ENCODE measurements around the gene FBXL15. TPM values are rescaled to one million over a fixed set of nuclear protein-coding genes. Genes with fewer than 3 reads are reported as not detected.

Gene FBXL15
- total and polyA plus RNA-seq, 2 donors (not counting 1 experiment from before 2014, with no cell fraction given), result 15.5 to 20.7 TPM

DNA sequence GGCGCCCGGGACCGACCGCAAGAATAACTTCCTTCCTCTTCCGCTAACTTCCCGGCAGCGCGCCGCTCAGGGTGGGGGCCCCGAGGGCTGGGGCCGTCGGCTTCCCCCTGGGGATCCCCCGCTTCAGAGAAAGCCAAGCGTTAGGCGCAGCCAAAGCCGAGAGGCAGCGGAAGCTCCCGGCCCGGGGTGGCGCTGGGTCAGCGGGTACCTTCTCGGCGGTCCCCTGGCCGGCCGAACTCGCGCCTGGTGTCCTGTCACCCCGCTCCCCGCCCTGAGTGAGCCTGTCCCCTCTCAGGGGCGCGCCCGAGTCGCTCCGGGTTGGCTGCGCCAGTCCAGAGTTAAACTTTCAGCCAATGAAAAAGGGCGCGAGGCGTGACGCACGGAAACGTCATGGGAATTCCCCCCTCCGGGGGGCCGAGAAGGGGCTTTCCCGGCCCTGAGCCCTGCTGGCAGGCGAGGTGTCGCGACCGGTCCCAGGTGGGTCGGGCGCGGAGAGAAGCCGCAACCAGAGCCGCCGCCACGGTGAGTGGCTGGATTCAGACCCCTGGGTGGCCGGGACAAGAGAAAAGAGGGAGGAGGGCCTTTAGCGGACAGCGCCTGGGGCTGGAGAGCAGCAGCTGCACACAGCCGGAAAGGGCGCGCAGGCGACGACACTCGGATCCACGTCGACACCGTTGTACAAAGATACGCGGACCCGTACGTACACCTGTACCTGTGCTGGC lies 26.4 kb upstream of the FBXL15 start:
- peak overlapping the region; percentile 86 to 100 (median 99) for H3K4me3 ChIP-seq (ENCODE audit: control extremely low read depth in 1 of 5, extremely low read depth in 1 of 5, insufficient read depth in 1 of 5, low read depth in 2 of 5, low read length in 4 of 5)
- peak; percentile 100 for DNase-seq
- peak overlapping the region; percentile 99 for H3K27ac Mint-ChIP-seq
- H3K9me3 ChIP-seq (ENCODE audit: control extremely low read depth in 1 of 3, control insufficient read depth in 2 of 3, insufficient read depth in 1 of 3, low read length in 2 of 3), result no peaks in the 10 kb centered on the region
- intact Hi-C loops (cut with micrococcal nuclease), result loop anchor here (1.0 to 2.0 kb wide), 8 partner anchors 27 to 189 kb away; partner anchors contain the start of genes GBF1 and SUFU
- peaks cover 41% of the 10 kb centered on the region for H3K79me2 ChIP-seq (ENCODE audit: control insufficient read depth, insufficient read depth, low read length)
- H3K4me3 Mint-ChIP-seq, result peak overlapping the region; percentile 95
- H3K9me3 Mint-ChIP-seq (ENCODE audit: insufficient read depth), result no peaks in the 10 kb centered on the region
- no peaks in the 10 kb centered on the region for H3K27me3 Mint-ChIP-seq
- peak; percentile 76 for ATAC-seq (ENCODE audit: low read depth)
- peaks cover 35 to 44% of the 10 kb centered on the region in 2 donors for H3K4me1 ChIP-seq (ENCODE audit: control insufficient read depth in 2 of 2, insufficient read depth in 2 of 2, low read length in 2 of 2)
- peak overlapping the region; percentile 96 for H3K9ac ChIP-seq (ENCODE audit: low read length)
- peaks cover 41% of the 10 kb centered on the region for H3K4me1 Mint-ChIP-seq
- TF ChIP-seq, protein P1, sequence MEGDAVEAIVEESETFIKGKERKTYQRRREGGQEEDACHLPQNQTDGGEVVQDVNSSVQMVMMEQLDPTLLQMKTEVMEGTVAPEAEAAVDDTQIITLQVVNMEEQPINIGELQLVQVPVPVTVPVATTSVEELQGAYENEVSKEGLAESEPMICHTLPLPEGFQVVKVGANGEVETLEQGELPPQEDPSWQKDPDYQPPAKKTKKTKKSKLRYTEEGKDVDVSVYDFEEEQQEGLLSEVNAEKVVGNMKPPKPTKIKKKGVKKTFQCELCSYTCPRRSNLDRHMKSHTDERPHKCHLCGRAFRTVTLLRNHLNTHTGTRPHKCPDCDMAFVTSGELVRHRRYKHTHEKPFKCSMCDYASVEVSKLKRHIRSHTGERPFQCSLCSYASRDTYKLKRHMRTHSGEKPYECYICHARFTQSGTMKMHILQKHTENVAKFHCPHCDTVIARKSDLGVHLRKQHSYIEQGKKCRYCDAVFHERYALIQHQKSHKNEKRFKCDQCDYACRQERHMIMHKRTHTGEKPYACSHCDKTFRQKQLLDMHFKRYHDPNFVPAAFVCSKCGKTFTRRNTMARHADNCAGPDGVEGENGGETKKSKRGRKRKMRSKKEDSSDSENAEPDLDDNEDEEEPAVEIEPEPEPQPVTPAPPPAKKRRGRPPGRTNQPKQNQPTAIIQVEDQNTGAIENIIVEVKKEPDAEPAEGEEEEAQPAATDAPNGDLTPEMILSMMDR (IDR thresholded peaks at IDR 0.05), result peak; percentile 38
- no peak for TF ChIP-seq EZH2 (IDR thresholded peaks at IDR 0.05; ENCODE audit: borderline replicate concordance, insufficient read depth, low read depth, low read length, poor library complexity, severe bottlenecking)
- peak overlapping the region; percentile 98 to 100 for H3K27ac ChIP-seq (ENCODE audit: low read length in 2 of 2)
- peak overlapping the region; percentile 99 for H3K4me2 ChIP-seq (replicated peaks; ENCODE audit: low read depth, low read length, poor library complexity, severe bottlenecking)
- WGBS (ENCODE audit: insufficient coverage), result under 1% methylated on average over 71 of the region's 71 CpGs
- ChIA-PET POLR2A (interaction anchor here (0.6 to 3.7 kb wide), 15 partner anchors 9 to 275 kb away, joined by 3 to 38 read pairs (median 8); partner anchors contain the start of genes ACTR1A, C10orf95, CUEDC2 and FBXL15), CTCF (interaction anchor here (0.9 to 8.8 kb wide), 20 partner anchors 9 to 252 kb away, joined by 3 to 108 read pairs (median 7); partner anchors contain the start of genes ACTR1A, C10orf95 and FBXL15)
- peaks cover 42% of the 10 kb centered on the region for H4K20me1 ChIP-seq (ENCODE audit: control insufficient read depth, insufficient read depth, low read length, poor library complexity, severe bottlenecking)
- H3K27me3 ChIP-seq (replicated peaks in 1 of 4; ENCODE audit: control extremely low read depth in 1 of 4, control insufficient read depth in 3 of 4, insufficient read depth in 4 of 4, low read length in 3 of 4), result no peaks in the 10 kb centered on the region
- H2AFZ ChIP-seq (ENCODE audit: insufficient read depth, low read depth, low read length, poor library complexity, severe bottlenecking), result no peak overlapping the region
- H3K36me3 ChIP-seq (replicated peaks in 1 of 2; ENCODE audit: control extremely low read depth in 1 of 2, control insufficient read depth in 1 of 2, extremely low read depth in 1 of 2, insufficient read depth in 2 of 2, low read length in 1 of 2), result peaks cover 0 to 25% of the 10 kb centered on the region in 2 experiments

Data from B cell (primary cell).